Stimulated activated CD8-positive, alpha-beta memory T cell treated with anti-CD3 and anti-CD28 coated beads, Interleukin-7, amount 100 ng/mL, for 48 hours (primary cell): ENCODE measurements around the gene TTC32.

Experiments
- DNase-seq, 2 donors: peaks; one replicate each; pipeline ENCODE4 v3.0.0-alpha.2; 2020; ENCODE audit warnings: low read depth in 1 of 2; ENCODE audit errors: extremely low read depth in 1 of 2

Gene TTC32

DNA sequence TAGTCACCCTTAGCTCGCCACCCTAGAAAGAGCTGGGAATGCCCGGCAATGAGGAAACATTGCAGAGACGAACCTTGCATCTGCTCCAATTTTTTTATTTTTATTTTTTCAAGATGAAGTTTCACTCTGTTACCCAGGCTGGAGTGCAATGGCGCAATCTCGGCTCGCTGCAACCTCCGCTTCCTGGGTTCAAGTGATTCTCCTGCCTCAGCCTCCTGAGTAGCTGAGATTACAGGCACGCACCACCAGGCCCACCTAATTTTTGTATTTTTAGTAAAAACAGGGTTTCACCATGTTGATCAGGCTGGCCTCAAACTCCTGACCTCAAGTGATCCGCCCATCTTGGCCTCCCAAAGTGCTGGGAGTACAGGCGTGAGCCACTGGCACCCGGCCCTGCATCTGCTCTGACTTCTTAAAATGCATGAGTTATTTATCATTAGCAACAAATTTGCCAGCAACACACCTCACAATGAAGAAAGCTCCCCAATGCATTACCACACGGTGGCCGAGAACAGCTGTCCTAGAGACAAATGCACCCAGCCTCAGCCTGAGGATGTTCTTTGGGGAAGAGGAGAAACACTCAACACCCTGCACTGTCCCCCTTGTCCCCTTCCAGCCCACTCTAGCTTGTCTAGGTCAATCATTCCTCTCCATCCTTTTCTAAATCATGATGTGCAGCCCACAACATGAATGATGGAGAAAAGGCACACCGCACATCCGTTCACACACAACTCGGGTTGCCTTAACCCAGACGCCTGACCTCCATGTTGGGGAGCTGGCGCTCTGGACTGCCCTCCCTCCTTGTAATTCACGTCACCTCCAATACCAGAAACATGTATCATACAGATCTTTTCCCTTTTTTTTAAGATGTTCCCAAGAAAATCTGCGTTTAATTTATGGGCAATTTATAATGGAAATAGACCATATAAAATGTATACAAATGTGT, 46.9 kb downstream of the TTC32 start:
- no peak for DNase-seq

DNA sequence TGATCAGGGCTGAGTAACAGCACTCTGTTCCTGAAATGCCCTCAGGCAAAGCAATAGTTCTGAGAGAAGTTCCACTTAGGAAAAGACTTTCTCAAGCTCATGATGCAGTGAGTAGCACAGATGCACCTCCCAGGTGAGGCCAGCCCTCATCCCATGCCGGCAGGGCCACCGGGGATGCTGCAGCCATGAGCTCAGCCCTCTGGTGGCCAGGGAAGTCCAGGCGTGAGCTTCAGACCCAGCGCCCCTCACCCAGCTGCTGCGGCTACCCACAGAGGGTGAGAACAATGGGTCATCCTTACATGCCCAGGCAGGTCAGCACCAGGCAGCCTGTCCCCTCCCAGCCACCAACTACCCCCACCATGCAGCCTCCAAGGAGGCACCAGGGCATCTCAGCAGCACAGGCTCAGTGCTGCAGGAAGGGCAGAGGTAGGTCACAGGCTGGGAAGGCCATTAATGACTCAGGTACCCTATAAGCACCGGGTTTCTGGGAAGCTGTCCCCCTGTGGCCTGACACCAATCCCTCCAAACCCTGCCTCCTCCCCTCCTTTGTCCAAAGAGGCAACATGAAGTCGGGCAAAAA, 50.6 kb downstream of the TTC32 start:
- DNase-seq, result no peak

- DNase-seq, result no peak
Observed at GRCh38 chr2:19850056-19851050, 51.4 kb downstream of the TTC32 start.

DNA sequence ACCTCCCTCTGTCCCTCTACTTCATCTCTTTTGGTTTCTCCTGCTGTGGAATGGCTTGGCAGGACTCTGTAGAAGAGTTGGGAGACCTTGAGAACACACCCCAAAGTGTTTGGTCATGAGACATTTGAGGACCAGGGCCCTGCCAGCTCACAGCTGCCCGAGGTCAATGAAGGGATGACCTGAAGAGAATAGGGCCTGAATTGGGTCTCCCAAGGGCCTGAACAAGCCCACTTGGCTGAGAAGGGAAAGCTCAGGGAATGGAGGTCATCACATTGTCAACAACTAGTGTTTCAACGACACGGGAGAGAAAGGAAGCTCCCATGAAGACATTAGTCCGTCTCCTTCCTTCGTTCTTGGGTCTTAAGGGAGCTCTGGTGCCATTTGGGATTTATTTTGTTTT, 52.8 kb downstream of the TTC32 start:
- no peak for DNase-seq

- no peak for DNase-seq
Observed at GRCh38 chr2:19848029-19848750, 53.6 kb downstream of the TTC32 start.

DNA sequence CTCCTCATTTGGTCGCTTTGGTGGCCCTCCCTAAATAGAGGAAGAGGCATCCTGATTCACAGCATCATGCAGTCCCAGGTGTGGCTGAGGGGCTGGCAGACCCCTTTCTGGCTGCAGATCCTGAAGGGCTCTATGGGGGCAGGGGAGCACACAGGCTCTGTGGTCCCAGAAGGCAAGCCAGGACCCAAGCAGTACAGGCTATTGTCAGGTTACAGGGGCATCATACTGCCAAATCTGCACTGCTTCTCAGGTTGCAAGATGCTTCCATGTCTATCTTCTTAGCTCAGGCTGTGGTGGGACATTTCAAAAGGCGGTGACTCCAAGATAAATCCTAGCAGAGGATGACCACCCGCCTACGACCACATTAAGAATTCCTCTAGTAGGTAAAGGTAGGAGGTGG, 54.3 kb downstream of the TTC32 start:
- DNase-seq, result no peak
